Mucosa of descending colon (tissue), 3 donors: Measurements from ENCODE around the gene MAP7D1. TPM values are rescaled to one million over a fixed set of nuclear protein-coding genes. Genes with fewer than 3 reads are reported as not detected.
A peak's percentile ranks its signal among the peaks of the same experiment; 100 is the strongest.

Experiments used
- ATAC-seq: fragments of 200-7000 bp; cut with Tn5 transposase; one replicate; pipeline ENCODE4 v1.9.1; 2020; ENCODE audit warnings: mild to moderate bottlenecking, moderate library complexity
- DNase-seq, 3 donors: peaks; one replicate each; pipeline ENCODE4 v3.0.0-alpha.2; 2020
- H3K36me3 ChIP-seq: fragments of 200-600 bp; one replicate; pipeline ENCODE4 v1.8.0; 2021; ENCODE audit warnings: low read depth, mild to moderate bottlenecking
- H3K4me1 ChIP-seq: fragments of 200-600 bp; one replicate; pipeline ENCODE4 v1.8.0; 2021; ENCODE audit warnings: low read depth, mild to moderate bottlenecking
- H3K4me3 ChIP-seq: fragments of 200-600 bp; one replicate; pipeline ENCODE4 v1.8.0; 2021; ENCODE audit warnings: mild to moderate bottlenecking
- H3K9me3 ChIP-seq: fragments of 200-600 bp; one replicate; pipeline ENCODE4 v1.8.0; 2021; ENCODE audit warnings: mild to moderate bottlenecking
- CTCF ChIP-seq: fragments of 200-600 bp; IDR thresholded peaks from one replicate; pipeline ENCODE4 v1.8.0; 2022; ENCODE audit warnings: antibody characterized with exemption, mild to moderate bottlenecking
- intact Hi-C, 2 donors: fragments of 100-400 bp; cut with DNase I in 1 of 2; cut with micrococcal nuclease in 1 of 2; formaldehyde crosslinking; loops; one replicate each; pipeline versions ENCODE4 v1.11.0 to v1.11.1; 2022; cut with DNase I, micrococcal nuclease
- total RNA-seq, 3 donors: library from RNA; stranded (reverse); fragmentation: NEBNext Ultra II Directional in 2 of 3; extraction: Animal tissue kit (Norgen Biotek cat#: 25700) in 2 of 3; gene quantifications; one replicate each; pipeline versions ENCODE4 v1.2.1 to v1.2.4, GENCODE V29; 2021 to 2023
- donor health status: DM: no; HTN: no; CAD: no; lungs with moderate emphysema.
- donor health status: DM: no; HTN: no; CAD: no.
- donor health status: DM: no; HTN: yes; CAD: no.

MAP7D1 gene
- total RNA-seq, 3 donors from 2014 or later, result 41.5 to 161 (median 61.9) TPM

DNA sequence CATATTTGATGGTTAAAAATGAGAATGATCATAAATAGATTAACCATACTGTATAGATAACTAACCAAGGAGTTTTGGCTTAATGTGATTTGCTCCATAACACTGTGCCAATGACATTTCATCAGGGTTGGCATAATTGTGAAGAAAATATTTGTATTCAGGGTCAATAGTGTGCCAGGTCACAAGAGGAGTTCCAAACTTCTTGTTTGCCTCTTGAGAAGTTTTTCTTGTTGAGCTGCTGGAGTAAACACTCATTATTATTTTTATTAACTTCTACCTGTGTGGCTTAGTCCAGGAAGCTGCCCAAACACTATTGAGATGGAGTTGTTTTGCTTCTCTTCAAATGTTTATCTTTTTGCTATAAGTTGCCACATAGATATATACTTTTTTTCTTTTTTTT, 7.5 kb downstream of the MAP7D1 start:
- intact Hi-C loops, result no loop called here
- peaks cover 16% of the 10 kb centered on the region for H3K4me1 ChIP-seq
- no peak for DNase-seq

GRCh38 chr1:36164361-36164760, 8.4 kb downstream of the MAP7D1 start:
- H3K4me3 ChIP-seq, result no peak overlapping the region
- intact Hi-C loops, result no loop called here
- peaks cover 11% of the 10 kb centered on the region for H3K4me1 ChIP-seq
- no peak for ATAC-seq
- TF ChIP-seq CTCF, result no peak
- DNase-seq, result no peak
- no peaks in the 10 kb centered on the region for H3K36me3 ChIP-seq
- no peaks in the 10 kb centered on the region for H3K9me3 ChIP-seq

More for the DNA sequence above, 7.5 kb downstream of the MAP7D1 start:
- Histone ChIP-seq H3K4me3 (no peak overlapping the region), H3K36me3 (no peaks in the 10 kb centered on the region), H3K9me3 (no peaks in the 10 kb centered on the region)
- ATAC-seq, result no peak
- no peak for TF ChIP-seq CTCF

GRCh38 chr1:36165145-36165544, 9.2 kb downstream of the MAP7D1 start:
- H3K36me3 ChIP-seq, result no peaks in the 10 kb centered on the region
- intact Hi-C loops, result no loop called here
- no peak for ATAC-seq
- no peak overlapping the region for H3K4me3 ChIP-seq
- H3K4me1 ChIP-seq, result peaks cover 11% of the 10 kb centered on the region
- no peak for DNase-seq
- no peak for TF ChIP-seq CTCF
- H3K9me3 ChIP-seq, result no peaks in the 10 kb centered on the region

DNA sequence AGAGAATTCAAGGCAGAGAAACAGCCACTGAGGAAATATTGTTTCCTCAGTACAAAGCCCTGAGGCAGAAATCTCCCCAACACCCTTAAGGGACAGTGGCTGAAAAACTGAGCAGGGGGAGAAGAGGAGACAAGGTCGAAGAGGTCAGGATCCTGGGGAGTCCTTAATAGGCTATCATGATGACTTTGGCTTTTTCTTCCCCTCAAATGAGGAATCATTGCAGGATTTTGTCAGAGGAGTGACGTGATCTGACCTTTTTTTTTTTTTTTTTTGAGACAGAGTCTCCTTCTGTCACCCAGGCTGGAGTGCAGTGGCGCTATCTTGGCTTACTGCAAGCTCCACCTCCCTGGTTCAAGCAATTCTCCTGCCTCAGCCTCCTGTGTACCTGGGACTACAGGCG, 10.2 kb downstream of the MAP7D1 start:
- no peak for TF ChIP-seq CTCF
- Histone ChIP-seq H3K4me1 (peaks cover 5% of the 10 kb centered on the region), H3K9me3 (no peaks in the 10 kb centered on the region), H3K36me3 (no peaks in the 10 kb centered on the region), H3K4me3 (no peak overlapping the region)
- DNase-seq, result no peak
- intact Hi-C loops, result no loop called here
- ATAC-seq, result no peak

DNA sequence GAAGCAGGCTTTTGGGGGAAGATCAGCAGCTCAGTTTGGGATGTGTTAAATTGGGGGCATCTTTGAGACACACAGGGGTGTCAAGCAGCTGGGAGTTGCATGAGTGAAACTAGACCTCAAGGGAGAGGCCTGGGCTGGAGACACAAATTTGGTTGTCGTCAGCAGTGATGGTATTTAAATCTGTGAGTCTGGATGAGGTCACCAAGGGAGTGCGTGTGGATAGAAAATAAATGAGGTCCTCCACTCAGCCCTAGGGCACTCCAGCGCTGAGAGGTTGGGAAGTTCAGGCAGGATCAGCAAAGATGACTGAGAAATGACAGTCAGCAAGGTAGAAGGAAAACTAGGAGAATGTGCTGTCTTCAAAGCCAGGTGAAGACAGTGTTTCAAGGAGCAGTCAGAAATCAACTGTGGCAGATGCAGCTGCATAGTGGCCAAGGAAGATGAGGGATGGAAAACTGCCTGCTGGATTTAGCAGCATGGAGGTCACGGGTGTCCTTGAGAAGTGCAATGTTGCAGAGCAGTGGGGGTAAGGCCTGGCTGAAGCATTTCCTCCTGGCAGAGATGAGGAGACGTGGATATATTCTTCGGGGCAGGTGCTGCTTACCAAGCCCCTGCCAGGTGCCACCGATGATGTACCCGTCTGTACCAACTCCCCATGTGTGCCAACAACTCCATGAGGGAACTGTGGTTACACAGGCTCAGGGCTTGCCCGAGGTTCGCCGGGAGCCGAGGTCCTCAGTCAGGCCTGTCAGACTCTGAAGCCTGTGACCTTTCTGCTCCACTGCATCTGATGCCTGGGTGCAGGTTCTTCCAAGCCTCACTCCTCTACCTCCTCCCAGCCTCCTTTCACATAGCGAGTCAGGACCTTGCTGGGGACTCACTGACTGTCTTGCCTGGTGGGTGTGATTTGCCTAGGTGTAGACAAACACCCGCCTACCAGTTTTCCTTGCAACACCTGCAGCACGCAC, 11.3 kb downstream of the MAP7D1 start:
- TF ChIP-seq CTCF, result no peak
- H3K9me3 ChIP-seq, result no peaks in the 10 kb centered on the region
- peak; percentile 30 for ATAC-seq
- H3K36me3 ChIP-seq, result no peaks in the 10 kb centered on the region
- peaks cover 3% of the 10 kb centered on the region for H3K4me1 ChIP-seq
- H3K4me3 ChIP-seq, result no peak overlapping the region
- peak in 1 of 3 donors; percentile 15 for DNase-seq
- intact Hi-C loops, result no loop called here
